NCI-H2196 (cell line): ENCODE results near the gene CA11.
"Not testable (repeated sequence)": the region's sequence is repeated elsewhere in the genome, so short reads cannot be mapped to it uniquely, and the experiment has no call there.

Experiments
- DNase-seq: peaks from one replicate; lab custom pipeline; 2025; ENCODE audit not compliant: unreplicated experiment; lab: John Stamatoyannopoulos, UW

Gene CA11

DNA sequence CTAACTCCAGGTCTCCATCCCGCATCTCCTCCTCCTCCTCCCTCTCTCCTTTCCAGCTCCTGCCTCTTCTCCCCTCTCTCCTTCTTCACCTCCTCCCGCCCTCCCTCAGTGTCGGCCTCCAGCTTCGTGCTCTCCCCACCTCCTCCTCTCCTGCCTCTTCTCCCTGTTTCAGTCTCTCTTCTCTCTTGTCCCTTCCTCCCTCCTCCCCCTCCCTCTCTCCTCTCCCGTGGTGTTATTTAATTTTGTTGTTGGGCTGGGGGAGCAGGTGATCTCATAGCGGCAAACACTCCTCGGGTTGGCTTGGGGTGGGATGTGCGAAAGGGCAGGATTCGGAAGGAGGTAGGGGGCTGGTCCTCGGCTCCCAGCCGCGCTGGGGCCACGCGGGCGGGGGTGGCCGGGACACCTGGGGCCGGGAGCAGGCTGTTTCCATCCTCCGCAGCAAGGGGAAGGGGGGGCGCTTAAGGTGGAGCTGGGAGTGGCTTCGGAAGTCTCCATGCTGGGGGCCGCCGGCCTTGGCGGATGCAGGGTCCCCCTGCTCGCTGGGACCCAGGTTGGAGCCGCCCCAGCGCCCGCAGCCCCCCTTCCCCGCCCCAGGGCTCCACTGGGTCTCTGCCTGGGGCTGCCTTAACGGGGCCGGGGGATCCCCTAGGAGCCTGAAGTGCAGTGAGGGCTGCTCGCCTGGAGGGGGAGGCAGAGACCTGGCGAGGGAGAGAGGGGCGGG, at the start of gene CA11:
CA11 (minus strand) TSS at position 187 of the 721 bp plus-strand sequence. CDS start 555 bp downstream, outside the sequence.
- DNase-seq = peak; percentile 92

DNA sequence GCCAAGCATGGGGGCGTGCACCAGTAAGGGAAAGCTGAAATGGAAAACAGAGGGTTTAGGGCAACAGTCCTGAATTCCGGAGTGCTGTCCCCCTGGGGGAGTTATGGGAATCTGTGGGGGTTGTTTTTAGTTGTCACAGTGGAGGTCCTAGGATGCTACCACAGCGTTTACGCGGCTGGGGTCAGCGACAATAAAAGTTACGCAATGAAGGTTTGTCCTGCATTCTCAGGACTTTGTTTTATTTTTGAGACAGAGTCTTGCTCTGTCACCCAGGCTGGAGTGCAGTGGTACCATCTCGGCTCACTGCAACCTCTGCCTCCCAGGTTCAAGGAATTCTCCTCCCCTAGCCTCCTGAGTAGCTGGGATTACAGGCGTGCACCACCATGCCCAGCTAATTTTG, 47.6 kb upstream of the CA11 start:
- not testable (repeated sequence) for DNase-seq

DNA sequence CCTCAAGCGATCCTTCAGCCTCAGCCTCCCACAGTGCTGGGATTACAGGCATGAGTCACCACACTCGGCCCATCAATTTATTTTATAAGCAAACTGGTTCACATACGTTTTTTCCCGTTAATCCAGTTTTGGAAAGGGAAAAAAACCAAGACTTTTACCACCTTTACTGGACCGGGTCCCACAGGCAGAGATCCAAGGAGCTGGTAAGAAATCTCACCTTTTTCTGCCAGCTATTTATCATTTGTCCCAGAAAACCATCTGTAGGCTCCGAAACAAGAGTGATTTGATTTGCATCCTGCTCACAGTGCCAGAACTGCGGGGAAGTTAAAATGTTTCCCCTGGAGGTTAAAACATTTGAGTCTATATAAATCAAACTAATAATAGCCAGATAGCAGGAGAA, 43.5 kb upstream of the CA11 start:
- DNase-seq = no peak

DNA sequence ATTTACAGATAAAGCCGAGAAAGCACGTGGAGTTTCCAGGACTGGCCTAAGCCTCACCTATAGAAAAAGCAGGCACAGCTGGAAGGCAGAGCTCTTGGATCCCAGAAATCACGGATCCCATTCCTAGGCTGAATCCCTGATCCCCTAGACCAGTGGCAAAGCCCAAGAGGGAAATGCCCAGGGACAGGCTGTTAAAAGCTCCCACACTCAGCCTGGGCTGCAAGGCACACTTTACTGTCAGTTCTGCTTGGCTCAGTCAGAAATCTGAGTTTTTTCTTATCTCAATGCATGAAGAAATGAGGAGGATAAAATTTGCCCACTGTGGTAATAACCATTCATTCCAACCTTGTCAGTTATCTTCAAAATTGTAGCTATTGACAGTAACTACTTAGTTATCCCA, 41.8 kb upstream of the CA11 start:
- DNase-seq = no peak

DNA sequence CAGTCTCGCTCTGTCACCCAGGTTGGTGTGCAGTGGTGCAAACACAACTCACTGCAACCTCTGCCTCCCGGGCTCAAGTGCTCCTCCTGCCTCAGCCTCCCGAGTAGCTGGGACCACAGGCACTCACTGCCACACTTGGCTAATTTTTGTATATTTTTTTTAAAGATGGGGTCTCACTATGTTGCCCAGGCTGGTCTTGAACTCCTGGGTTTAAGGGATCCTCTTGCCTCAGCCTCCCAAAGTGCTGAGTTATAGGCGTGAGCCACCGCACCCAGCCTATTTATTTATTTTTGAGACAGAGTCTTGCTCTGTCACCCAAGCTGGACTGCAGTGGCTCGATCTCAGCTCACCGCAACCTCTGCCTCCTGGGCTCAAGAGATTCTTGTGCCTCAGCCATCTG, 40.6 kb upstream of the CA11 start:
- DNase-seq = not testable (repeated sequence)

DNA sequence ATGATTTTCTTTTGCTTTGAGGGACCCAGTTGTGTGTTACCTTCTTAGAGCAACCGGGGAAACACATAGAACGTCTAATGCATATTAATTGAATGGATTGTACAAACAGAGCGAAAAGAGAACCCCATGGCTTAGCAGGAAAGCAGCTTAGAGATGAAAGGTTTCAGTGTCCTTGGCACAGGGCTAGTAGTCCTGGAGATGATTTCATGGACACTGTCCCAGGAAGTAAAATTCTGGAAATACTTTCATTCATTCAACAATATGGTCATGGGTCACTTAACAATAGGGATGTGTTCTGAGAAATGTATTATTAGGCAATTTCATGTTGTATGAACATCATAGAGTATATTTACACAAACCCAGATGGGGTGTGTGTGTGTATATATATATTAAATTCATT, 40.1 kb upstream of the CA11 start:
- no peak for DNase-seq

DNA sequence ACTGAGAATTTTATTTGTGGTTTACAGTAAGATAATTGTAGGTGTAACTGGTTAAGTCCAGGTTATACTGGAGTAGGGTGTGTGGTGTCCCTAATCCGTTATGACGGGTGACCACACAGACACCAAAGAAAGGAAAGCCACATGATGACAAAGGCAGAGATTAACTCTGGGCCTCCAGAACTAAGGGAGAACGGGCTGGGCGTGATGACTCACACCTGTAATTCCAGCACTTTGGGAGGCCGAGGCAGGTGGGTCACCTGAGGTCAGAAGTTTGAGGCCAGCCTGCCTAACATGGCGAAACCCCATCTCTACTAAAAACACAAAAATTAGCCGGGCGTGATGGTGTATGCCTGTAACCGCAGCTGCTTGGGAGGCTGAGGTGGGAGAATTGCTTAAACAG, 39.6 kb upstream of the CA11 start:
- no peak for DNase-seq

DNA sequence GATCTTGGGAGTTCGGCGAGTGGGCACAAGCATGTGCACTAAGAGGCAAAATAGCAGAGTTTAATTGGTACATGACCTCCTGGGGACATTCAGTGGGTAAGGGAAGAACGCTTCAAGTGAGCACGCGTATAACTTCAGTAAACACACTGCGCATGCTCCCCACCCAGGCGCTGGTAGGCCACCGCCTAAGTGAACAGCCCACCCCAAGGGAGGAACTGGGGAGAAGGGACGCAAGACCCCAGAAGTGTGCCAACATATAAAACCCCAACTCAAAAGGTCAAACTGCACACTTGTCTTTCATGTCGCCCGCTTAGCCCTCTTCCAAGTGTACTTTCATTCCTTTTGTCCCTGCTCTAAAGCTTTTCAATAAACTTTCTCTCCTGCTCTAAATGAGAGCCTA, 37.4 kb upstream of the CA11 start:
- no peak for DNase-seq

DNA sequence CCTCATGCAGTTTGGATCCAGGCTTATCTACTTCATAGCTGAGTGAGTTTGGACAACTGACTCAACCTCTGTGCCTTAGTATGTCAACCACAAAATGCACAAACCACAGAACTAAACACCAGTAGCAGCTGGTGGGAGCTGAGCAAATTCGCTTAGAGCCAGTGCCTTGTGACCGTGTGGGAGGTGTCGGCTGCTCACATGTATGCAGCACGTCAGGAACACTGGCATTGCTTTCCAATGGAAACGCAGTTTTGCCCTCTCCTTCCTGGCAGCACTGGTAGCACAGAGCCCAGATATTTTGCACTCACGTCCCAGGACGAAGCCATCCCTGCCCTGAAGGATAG, 35.1 kb upstream of the CA11 start:
- DNase-seq = no peak

DNA sequence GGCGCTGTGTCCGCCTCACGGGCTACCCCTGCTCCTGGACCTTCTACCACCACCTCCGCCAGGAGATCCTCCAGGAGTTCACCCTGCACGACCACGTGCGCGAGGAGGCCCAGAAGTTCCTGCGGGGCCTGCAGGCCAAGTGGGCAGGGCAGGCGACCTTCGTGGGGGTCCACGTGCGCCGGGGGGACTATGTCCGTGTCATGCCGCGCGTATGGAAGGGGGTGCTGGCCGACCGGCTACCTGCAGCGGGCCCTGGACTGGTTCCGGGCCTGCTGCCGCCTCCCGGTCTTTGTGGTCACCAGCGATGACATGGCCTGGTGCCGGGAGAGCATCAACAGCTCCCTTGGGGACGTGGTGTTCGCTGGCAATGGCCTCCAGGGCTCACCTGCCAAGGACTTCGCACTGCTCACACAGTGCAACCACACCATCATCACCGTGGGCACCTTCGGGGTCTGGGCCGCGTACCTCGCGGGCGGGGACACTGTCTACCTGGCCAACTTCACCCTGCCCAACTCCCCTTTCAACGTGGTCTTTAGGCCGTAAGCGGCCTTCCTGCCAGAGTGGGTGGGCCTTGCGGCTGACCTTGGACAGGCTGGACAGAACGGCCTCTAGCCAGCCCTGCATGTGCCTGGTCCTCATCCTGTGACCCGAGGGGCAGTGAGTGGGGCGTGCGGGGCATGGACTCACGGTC, 34.6 kb upstream of the CA11 start:
- no peak for DNase-seq

DNA sequence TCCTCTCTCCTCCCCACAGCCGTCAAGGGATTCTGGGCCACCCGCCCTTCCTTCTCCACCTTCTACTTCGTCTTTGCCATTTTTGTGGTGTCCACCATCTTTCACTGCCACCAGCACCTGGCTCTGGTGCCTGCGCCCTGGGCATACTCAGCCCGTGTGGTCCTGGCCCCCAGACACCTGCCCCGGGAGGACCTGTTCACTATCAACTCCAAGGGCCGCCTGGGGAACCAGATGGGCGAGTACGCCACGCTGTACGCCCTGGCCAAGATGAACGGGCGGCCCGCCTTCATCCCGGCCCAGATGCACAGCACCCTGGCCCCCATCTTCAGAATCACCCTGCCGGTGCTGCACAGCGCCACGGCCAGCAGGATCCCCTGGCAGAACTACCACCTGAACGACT, 34.0 kb upstream of the CA11 start:
- DNase-seq = not testable (repeated sequence)

DNA sequence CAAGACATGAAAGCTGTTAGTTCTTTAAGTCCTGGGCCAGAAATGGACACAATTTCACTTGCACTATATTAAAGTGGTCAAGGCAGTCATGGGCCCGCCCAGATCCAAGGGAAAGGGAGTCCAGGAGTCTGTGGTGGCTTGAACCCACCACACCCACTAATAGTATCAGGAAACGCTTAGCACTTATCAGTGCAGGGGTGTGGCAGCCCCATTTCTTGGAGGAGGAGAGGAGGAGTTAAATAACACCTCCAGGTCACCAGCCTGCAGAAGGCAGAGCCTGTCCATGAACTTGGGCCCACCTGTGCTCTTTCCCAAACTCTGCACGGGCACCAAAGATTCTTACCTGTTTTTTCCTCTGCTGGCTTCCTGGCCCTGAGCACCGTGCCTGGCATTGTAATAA, 32.2 kb upstream of the CA11 start:
- DNase-seq = no peak

DNA sequence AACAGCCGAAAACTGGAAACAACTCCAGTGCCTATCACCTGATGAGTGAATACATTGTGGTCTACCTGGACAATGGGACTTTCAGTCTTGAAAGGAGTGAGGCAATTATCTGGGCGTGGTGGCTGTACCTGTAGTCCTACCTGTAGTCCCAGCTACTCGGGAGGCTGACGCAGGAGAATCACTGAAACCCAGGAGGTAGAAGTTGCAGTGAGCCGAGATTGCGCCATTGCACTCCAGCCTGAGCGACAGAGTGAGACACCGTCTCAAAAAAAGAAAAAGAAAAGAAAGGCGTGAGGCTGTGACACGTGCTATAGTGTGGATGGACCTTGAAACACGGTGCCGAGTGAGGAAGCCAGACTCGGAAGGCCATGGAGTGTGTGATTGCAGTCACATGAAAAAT, 30.9 kb upstream of the CA11 start:
- DNase-seq = no peak

DNA sequence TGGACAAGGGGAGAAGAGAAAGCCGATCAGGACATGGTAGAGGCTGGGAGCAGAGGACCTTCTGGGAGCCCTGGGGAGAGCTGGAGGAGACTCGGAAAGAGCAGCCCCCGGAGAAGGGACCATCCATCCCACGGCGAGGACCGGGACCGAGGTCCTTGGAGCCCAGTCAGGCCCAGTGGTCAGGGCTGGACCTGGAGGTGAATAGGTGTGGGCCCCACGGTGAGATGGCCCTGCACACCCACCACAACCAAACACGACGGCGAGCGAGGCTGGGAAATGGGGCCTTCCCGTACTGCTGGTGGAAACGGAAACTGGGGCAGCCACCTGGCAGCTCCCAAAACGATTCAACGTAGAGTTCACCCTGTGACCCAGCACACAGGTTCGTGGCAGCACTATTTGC, 30.5 kb upstream of the CA11 start:
- DNase-seq = no peak

DNA sequence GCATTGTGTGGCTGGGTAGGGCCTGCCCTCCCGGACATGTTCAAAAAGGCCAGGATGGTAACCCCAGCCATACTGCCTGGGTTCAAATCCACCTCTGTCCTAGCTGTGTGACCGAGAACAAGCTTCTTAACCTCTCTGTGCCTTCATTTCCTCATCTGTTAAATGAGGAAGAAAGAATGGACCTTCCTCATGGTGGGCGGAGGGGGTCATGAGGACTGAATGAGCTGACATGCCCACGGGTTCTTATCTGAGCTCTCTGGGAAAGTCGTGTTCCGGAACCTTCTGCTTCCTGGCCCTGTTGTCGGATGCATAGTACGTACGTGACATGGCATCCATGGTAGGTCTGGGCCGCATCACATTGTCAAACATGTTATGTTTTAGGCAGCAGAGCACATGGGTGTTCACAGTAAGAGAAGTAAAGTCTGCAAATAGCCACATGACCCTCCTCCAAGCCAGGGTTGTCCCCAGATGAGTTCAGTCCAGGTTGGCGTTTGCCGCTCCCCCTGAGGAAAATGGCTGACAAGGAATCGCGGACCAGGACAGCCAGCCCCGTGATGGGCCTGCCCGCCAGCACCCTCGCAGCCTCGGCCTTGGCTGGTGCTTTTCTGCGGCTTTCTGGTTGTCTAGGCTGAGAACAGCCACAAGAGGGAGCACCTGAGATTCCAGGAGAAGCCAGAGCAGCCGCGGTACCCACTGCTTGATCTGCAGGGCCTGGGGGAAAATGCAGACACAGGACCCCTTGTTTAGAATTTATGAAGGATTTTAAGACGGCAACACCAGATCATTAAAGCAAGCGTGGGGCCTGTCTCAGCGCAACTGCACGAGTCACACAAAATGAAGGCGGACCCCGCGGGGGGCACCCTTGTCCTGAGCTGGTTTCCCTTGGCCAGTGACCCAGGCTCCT, 29.2 kb upstream of the CA11 start:
- peak; percentile 86 for DNase-seq

DNA sequence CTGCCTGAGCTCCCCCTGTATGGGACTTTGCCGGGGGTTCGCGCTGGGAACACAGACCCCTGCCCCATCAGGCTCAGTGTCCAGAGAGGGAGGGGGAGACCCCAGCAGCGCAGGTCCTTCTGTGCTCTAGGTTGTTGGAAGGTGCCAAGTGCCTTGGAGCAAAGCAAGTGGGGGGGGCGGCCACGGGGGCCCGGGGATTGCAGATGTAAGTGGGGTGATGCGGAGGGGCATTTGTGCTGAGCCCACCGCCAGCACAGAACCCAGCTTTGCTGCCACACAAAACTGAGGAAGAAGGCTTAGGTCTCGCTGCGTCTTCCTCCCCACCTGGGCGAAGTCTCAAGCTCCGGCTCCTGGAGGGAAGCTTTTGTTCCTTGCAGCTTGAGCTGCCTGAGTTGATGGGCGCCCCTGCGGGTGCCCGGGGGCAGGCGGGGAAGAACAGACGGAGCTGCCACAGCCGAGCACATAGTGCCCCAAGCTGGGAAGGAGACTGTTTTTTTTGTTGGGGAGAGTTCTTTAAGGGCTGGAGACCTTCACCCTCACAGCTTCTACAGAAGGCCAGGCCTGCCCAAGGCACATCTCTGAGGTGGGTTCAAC, 28.3 kb upstream of the CA11 start:
- DNase-seq = no peak

DNA sequence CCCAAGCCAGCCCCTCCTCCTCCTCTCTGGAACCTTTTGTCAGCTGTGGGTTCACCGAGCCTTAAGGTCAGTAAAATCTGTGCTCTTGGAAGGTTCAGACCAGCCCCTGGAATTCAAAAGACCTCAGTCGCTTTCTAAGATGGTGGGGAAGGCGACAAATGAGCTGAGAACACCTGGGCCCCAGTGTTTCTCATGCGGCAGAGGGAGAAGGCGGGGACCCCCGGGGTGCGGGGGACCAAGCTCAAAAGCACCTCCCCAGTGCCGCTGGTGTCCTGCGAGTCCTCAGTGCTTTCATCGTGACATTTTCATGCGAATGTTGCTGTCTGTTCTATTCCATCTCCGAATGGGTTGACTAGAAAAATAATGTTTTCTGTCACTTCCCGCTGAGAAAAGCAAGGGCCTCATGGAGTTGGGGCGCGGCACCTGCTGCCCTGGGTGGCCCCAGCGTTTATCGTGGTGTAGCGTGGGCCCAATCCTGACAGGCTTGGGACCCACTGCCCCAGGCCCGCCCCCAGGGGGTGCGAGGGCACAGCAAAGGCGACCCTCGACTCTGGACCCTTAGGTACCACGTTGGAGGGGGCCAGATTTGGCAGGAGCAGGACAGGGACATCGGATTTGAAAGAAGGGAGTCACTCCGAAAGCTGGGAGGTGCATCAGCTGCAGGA, 27.6 kb upstream of the CA11 start:
- no peak for DNase-seq

DNA sequence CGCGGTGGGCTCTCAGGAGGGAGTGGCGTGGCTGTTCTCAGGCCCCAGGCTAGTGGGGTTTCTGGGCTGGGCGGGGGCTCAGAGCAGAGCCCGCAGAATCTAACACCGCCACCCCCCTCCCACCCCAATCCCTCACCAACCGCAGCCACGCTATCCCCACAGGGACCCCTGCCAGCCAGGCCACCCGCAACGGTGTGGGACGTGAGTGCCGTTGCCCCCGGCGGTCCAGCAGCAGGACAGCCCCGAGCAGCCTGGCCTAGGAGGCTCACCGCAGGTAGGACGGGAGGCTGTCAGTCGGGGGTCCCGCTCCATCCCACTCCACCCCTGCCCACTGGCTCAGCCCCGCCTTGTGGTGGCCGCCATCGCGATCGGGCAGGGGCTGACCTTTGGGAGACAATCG, 27.0 kb upstream of the CA11 start, which contains the start of gene NTN5:
NTN5 (minus strand) TSS at position 24 of the 400 bp plus-strand sequence. CDS start 2,031 bp downstream, outside the sequence.
- no peak for DNase-seq

DNA sequence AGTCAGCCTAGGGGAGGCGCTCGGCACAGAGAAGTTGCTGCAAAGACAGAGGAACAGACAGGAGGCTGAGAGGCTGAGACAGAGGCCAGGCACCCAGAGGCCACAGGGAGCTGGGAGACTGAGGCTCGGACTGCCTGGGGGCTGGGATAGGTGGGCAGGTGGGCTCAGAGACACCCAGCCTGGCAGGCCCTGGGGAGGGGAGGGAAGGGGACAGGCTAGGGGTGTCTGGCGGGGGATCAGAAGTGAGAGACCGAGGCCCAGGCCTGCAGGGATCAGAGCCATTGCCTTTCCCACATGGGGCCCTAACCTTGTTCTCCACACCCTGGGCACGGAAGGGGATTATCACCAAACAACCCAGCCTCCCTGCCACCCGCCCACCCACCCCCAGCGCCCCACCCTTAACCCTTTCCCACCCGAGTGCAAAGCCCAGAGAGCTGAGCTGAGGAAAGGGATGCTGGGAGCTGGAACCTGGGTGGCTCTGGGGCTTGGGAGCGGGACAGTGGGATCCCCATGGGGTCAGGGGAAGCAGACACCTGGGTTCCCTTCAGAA, 25.5 kb upstream of the CA11 start:
- no peak for DNase-seq

DNA sequence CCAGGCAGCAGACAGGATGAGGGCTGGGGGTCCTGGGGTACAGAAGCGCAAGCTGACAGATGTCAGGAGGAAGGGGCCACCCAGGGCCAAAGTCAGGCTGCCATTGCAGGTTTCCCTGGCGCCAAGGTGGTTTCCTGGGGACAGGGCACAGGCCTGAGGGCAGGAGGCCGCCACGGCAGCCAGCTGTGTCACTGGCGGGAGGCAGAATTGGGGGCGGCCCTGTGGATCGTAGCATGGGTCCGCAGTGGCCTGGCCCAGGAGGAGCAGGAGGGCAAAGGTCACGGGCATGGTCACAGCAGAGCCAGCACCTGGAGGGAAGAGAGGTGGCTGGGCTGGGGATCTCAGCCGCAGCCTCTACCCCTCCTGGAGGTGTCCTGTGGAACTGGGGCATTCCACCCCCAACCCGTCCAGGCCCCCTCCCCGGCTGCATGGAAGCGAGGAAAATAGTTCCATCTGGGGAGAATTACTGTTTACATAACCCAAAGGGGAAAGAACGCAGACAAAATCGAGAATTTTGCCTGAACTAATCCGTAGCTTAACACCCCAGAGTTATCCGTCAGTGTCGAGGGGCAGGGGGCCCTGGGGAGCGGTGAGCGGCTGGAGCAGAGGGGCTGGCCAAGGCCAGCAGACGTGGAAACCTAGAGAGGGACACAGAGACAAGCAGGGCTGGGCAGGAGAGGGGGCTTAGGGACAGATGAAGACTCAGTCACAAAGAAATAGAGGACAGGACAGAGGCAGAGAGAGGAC, 24.9 kb upstream of the CA11 start:
- no peak for DNase-seq
